Transverse colon (tissue), 4 donors: Measurements from ENCODE around the gene RFX2. TPM values are rescaled to one million over a fixed set of nuclear protein-coding genes. Genes with fewer than 3 reads are reported as not detected.
A peak's percentile ranks its signal among the peaks of the same experiment; 100 is the strongest.
"Not testable (repeated sequence)": the region's sequence is repeated elsewhere in the genome, so short reads cannot be mapped to it uniquely, and the experiment has no call there.

Source experiments
- DNase-seq: peaks from one replicate; pipeline ENCODE4 v3.0.0-alpha.2; 2019
- H3K27ac ChIP-seq, 4 donors: fragments of 200-600 bp; sonication (generic); 2 replicates each; pipeline ENCODE4 v1.5.1; 2016 to 2018; ENCODE audit warnings: inconsistent platforms in 4 of 4
- H3K27me3 ChIP-seq: fragments of 200-600 bp; sonication (generic); 2 replicates; pipeline ENCODE4 v1.5.1; 2017; ENCODE audit warnings: inconsistent platforms
- H3K36me3 ChIP-seq, 4 donors: fragments of 200-600 bp; sonication (generic); 2 replicates each; pipeline ENCODE4 v1.5.1; 2017 to 2019; ENCODE audit warnings: inconsistent platforms in 4 of 4
- H3K4me1 ChIP-seq, 4 donors: fragments of 200-600 bp; sonication (generic); 2 replicates each; pipeline ENCODE4 v1.5.1; 2017 to 2020; ENCODE audit warnings: inconsistent platforms in 4 of 4
- H3K4me3 ChIP-seq, 4 donors: fragments of 200-600 bp; sonication (generic); 1 replicate in 1 of 4; 2 replicates in 3 of 4; pipeline versions ENCODE4 v1.5.1 to v1.6.1; 2017 to 2019; ENCODE audit warnings: inconsistent platforms in 4 of 4
- H3K9me3 ChIP-seq, 2 donors: fragments of 200-600 bp; sonication (generic); 2 replicates each; pipeline ENCODE4 v1.5.1; 2017 to 2019; ENCODE audit warnings: inconsistent platforms in 2 of 2
- CTCF ChIP-seq, 5 experiments: fragments of 200-600 bp in 3 of 5; fragments of 450-650 bp in 2 of 5; sonication (generic) in 3 of 5; IDR thresholded peaks; 1 replicate in 2 of 5; 2 replicates in 3 of 5; pipeline ENCODE4 v1.5.1; 2016 to 2017; ENCODE audit warnings: antibody characterized with exemption in 5 of 5, inconsistent platforms in 3 of 5, mild to moderate bottlenecking in 2 of 5, moderate library complexity in 1 of 5
- EP300 ChIP-seq: sonication (generic); formaldehyde crosslinking; IDR thresholded peaks from one replicate; pipeline ENCODE4 v1.6.1; 2017; ENCODE audit warnings: antibody characterized with exemption, low read depth
- POLR2A ChIP-seq: fragments of 450-650 bp; IDR thresholded peaks from one replicate; pipeline ENCODE4 v1.6.1; 2016; ENCODE audit warnings: antibody characterized with exemption, mild to moderate bottlenecking, moderate library complexity
- POLR2AphosphoS5 ChIP-seq, 3 donors: sonication (generic); formaldehyde crosslinking; IDR thresholded peaks; one replicate each; pipeline ENCODE4 v1.6.1; 2016; ENCODE audit warnings: antibody characterized with exemption in 3 of 3
- WGBS, 2 donors: methylation state at CpG; one replicate each; pipeline ENCODE4 v1.1.5; 2018; ENCODE audit warnings: low coverage in 1 of 2; 5-methylcytosine and 5-hydroxymethylcytosine counted together
- in situ Hi-C, 4 donors: fragments of 200-750 bp; cut with MboI; loops; one replicate each; pipeline versions ENCODE4 v1.15.0 to v1.15.1; 2017; ENCODE audit warnings: low sequenced_read_pairs in 3 of 4, low pct_ligation_motif_present in 1 of 4, low pct_unique_long_range_greater_than_20kb in 1 of 4
- intact Hi-C: fragments of 100-400 bp; cut with DNase I; formaldehyde crosslinking; loops from one replicate; pipeline ENCODE4 v1.15.1; 2023; ENCODE audit warnings: low total_unique reads
- total RNA-seq, 4 donors: library from RNA; depleted of rRNA; stranded (reverse); fragments of >200 nt; gene quantifications; one replicate each; pipeline ENCODE4 v1.1.0, GENCODE V29; 2016

RFX2 gene
- total RNA-seq, 4 donors from 2014 or later, result 6.1 to 57.5 (median 11.8) TPM

DNA sequence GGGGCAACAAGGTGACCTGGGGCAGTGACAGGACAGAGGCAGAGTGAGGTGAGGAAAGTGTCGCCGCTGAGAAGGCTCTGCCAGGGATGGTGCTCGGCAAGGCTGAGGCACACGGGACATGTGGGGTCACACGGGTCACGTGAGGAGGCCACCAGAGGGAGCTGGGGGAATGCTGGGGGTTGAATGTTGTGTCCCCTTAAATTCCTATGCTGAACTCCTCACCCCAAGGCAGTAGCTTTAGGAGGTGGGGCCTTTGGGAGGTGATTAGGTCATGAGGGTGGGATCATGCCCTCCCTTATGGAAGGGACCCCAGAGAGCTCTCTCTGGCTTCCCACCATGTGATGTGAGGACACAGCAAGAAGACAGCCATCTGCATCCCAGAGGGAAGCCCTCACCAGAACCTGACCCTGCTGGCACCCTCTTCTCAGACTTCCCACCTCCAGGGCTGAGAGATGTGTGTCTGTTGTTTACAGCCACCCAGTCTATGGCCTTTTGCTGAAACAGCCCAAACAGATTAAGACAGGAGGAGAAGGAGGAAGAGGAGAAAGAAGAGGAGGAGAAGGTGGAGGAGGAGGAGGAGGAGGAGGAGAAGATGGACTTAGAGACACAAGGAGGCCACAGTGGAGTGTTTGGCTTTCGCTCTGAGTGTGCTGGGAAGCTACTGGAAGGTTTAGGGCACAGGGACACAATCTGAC, 35.4 kb downstream of the RFX2 start:
- in situ Hi-C loops (no loop called here), intact Hi-C loops (no loop called here)
- H3K27me3 ChIP-seq, result no peaks in the 10 kb centered on the region
- H3K9me3 ChIP-seq, result no peaks in the 10 kb centered on the region
- 86% methylated on average over 7 of the region's 7 CpGs; no CpG with 5 or more reads in 1 of the 2 donors for WGBS, 2 donors
- H3K4me1 ChIP-seq, result peaks cover 0 to 17% (median 11%) of the 10 kb centered on the region in 4 donors
- H3K4me3 ChIP-seq, result no peak overlapping the region
- DNase-seq, result no peak
- no peak for TF ChIP-seq POLR2AphosphoS5 (IDR thresholded peaks at IDR 0.05)
- TF ChIP-seq EP300, result no peak
- TF ChIP-seq POLR2A, result no peak
- no peak for TF ChIP-seq CTCF (IDR thresholded peaks at IDR 0.05)
- peak overlapping the region; percentile 69 to 76 (median 76) for H3K27ac ChIP-seq
- H3K36me3 ChIP-seq, result no peaks in the 10 kb centered on the region

GRCh38 chr19:6073858-6074708, 36.2 kb downstream of the RFX2 start:
- H3K27me3 ChIP-seq, result no peaks in the 10 kb centered on the region
- intact Hi-C loops (no loop called here), in situ Hi-C loops (no loop called here)
- peak overlapping the region; percentile 61 to 76 (median 72) for H3K27ac ChIP-seq
- 82 to 98% methylated on average over 6 to 17 of the region's 17 CpGs for WGBS, 2 donors
- peaks cover 0 to 17% (median 11%) of the 10 kb centered on the region in 4 donors for H3K4me1 ChIP-seq
- TF ChIP-seq POLR2A (no peak), CTCF (IDR thresholded peaks at IDR 0.05) (no peak), POLR2AphosphoS5 (IDR thresholded peaks at IDR 0.05) (no peak), EP300 (no peak)
- no peak overlapping the region for H3K4me3 ChIP-seq
- no peak for DNase-seq
- no peaks in the 10 kb centered on the region for H3K9me3 ChIP-seq
- no peaks in the 10 kb centered on the region for H3K36me3 ChIP-seq

DNA sequence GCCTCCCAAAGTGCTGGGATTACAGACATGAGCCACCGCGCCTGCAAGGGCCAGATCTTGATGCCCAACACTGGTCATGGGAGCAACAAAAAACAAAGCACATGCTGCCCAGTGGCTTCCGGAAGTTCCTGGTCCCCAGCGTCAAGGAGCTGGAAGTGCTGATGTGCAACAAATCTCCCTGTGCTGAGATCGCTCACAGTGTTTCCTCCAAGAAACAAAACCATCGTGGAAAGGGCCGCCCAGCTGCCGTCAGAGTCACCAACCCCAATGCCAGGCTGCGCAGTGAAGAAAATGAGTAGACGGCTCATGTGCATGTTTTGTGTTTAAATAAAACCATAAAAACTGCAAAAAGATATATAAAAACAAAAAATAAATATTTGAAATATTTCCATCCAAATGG, 37.1 kb downstream of the RFX2 start:
- intact Hi-C loops, H3K4me3 ChIP-seq, H3K27me3 ChIP-seq, DNase-seq, H3K36me3 ChIP-seq, in situ Hi-C loops, H3K9me3 ChIP-seq: not testable (repeated sequence)
- Histone ChIP-seq H3K4me1 (peaks cover 0 to 24% (median 15%) of the 10 kb centered on the region in 4 donors), H3K27ac (peak overlapping the region; percentile 61 to 80 (median 69))
- 79 to 88% methylated on average over 5 to 10 of the region's 10 CpGs for WGBS, 2 donors

DNA sequence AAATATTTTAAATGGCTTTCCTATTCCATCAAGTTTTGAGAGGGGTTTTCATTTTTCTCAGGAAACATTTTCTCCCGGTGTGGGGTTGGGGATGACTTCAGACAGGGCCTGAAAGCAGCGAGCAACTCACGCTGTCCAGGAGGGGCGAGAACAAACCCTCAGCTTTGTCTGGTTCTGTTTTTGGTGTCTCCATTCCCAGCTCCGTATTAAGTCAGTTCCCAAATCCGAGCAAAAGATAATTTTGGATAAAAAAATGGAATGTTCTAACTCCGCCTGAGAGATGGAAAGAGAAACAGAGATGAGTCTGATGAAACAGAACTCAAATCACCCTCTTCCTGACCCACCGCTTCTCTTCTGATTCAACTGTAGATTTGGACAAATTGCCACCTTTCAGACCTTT, 38.4 kb downstream of the RFX2 start:
- intact Hi-C loops (no loop called here), in situ Hi-C loops (no loop called here)
- Histone ChIP-seq H3K27ac (peak overlapping the region; percentile 61 to 80 (median 69)), H3K4me1 (peaks cover 8 to 36% (median 24%) of the 10 kb centered on the region in 4 donors), H3K36me3 (no peaks in the 10 kb centered on the region), H3K9me3 (no peaks in the 10 kb centered on the region), H3K27me3 (no peaks in the 10 kb centered on the region), H3K4me3 (no peak overlapping the region)
- DNase-seq, result no peak
- TF ChIP-seq CTCF (IDR thresholded peaks at IDR 0.05), result no peak
- no peak for TF ChIP-seq POLR2A
- TF ChIP-seq EP300, result no peak
- TF ChIP-seq POLR2AphosphoS5 (IDR thresholded peaks at IDR 0.05), result no peak
- 68 to 87% methylated on average over 8 of the region's 8 CpGs for WGBS, 2 donors
